HEK293T (cell line): ENCODE data around the gene TMEM94.

Experiments
- ELF4 ChIP-seq: fragments of 450-650 bp; IDR thresholded peaks from 2 replicates; pipeline ENCODE4 v1.6.1; 2017; ENCODE audit warnings: antibody characterized with exemption
- FOXK2 ChIP-seq: fragments of 450-650 bp; IDR thresholded peaks from 2 replicates; pipeline ENCODE4 v1.6.1; 2016; ENCODE audit warnings: mild to moderate bottlenecking
- SP1 ChIP-seq: fragments of 450-650 bp; IDR thresholded peaks from 2 replicates; pipeline ENCODE4 v1.6.1; 2017
- TARDBP ChIP-seq: fragments of 450-650 bp; IDR thresholded peaks from 2 replicates; pipeline ENCODE4 v1.6.1; 2016

DNA sequence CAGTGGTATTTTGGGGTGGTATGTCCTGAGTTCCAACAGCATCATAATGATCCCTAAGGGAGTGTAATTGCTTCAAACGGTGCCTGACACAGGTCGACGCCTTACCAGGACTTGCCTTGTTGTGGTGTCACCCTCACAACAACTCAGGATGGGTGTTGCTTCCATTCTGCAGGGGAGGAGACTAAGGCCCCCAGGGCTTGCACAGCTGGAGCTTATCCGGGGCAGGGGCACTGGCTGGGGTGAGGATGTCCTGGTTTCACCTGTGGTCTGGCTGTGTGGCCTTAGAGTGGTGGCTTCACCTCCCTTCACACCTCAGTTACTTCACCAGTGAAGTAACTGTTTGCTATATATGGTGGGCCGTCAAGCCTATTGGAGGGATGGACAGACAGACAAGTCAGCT lies 92.4 kb downstream of the TMEM94 start:
- no peak for TF ChIP-seq TARDBP
- TF ChIP-seq ELF4 = no peak
- TF ChIP-seq FOXK2 = no peak
- no peak for TF ChIP-seq SP1
